Colon (tissue), 2 donors: ENCODE data around the gene MRPL19.

Experiments
- FAIRE-seq: peaks from 2 replicates; lab custom pipeline; 2012; peaks lifted over from hg19 to GRCh38; lab: Jason Lieb, UNC
- donor health status: control.
- donor health status: control.

Gene MRPL19

GRCh38 chr2:75737961-75738360, 91.4 kb downstream of the MRPL19 start:
- no peak for FAIRE-seq
